A549 (cell line): ENCODE data around the gene NPTXR.

Experiments used
- CHD2 ChIP-seq: fragments of 150-350 bp; IDR thresholded peaks from 2 replicates; pipeline ENCODE4 v1.6.1; 2014; ENCODE audit warnings: low read length; ENCODE audit not compliant: partially characterized antibody
- EP300 ChIP-seq, 2 experiments: fragments of >200 bp; sonication (Bioruptor Twin); formaldehyde crosslinking; IDR thresholded peaks; 2 replicates in 1 of 2; 3 replicates in 1 of 2; pipeline ENCODE4 v1.6.1; 2016 to 2017
- JUN ChIP-seq, 2 experiments: fragments of >200 bp; sonication (Bioruptor Twin); formaldehyde crosslinking; IDR thresholded peaks; 2 replicates in 1 of 2; 3 replicates in 1 of 2; pipeline ENCODE4 v1.6.1; 2016 to 2017
- KDM1A ChIP-seq: fragments of 200-600 bp; sonication (generic); IDR thresholded peaks from 2 replicates; pipeline ENCODE4 v1.6.1; 2016; ENCODE audit warnings: low read depth, mild to moderate bottlenecking
- MAZ ChIP-seq: fragments of 150-350 bp; IDR thresholded peaks from 2 replicates; pipeline ENCODE4 v1.6.1; 2014; ENCODE audit warnings: antibody characterized with exemption, low read depth, low read length, borderline replicate concordance
- RNF2 ChIP-seq: fragments of 200-600 bp; sonication (generic); IDR thresholded peaks from 2 replicates; pipeline ENCODE4 v1.6.1; 2016; ENCODE audit warnings: low read depth, mild to moderate bottlenecking, antibody characterized with exemption, moderate library complexity, borderline replicate concordance
- ZNF302 ChIP-seq: fragments of 250-450 bp; sonication (Bioruptor Pico); IDR thresholded peaks from 2 replicates; pipeline ENCODE4 v1.9.0; 2021; ENCODE audit warnings: inconsistent platforms, mild to moderate bottlenecking, moderate library complexity
- TF ChIP-seq, protein P1 (sequence below): fragments of >200 bp; sonication (Bioruptor Twin); formaldehyde crosslinking; IDR thresholded peaks from 3 replicates; pipeline ENCODE4 v1.5.1; 2016
- TF ChIP-seq, protein P2 (sequence below): IDR thresholded peaks from 2 replicates; pipeline ENCODE4 v1.6.1; 2012

DNA sequence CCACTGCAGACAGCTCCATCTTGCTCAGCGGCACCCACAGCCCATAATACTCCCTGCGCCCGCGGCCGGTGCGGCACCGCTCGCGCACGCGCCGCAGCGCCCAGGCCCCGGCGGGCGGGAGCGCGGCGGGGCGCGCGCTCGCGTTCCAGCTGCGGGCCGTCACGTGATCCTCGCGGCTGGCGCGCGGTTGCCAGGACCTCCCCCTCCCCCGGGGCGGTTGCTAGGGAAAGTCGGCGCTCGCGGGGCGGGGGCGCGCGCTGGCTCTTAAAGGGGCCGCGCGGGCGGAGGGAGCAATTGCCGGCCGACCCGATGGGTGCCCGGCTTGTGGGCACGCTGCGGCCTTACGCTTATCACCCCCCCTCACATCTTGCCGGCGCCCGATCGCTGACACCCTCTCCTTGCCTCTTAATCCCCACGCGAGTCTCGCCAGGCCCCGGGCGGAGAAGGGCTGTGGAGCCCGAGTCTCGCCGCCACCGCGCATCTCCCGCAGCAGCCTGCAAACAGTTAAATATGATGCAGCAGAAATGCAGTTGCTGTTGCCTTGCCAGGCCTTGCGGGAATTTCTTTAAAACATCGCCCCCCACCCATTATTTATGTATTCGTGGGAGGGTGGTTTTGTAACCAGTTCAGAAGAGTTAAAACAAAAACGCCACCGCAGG lies 28.5 kb upstream of the NPTXR start, which contains the start of gene CBX6:
- TF ChIP-seq, protein P1, sequence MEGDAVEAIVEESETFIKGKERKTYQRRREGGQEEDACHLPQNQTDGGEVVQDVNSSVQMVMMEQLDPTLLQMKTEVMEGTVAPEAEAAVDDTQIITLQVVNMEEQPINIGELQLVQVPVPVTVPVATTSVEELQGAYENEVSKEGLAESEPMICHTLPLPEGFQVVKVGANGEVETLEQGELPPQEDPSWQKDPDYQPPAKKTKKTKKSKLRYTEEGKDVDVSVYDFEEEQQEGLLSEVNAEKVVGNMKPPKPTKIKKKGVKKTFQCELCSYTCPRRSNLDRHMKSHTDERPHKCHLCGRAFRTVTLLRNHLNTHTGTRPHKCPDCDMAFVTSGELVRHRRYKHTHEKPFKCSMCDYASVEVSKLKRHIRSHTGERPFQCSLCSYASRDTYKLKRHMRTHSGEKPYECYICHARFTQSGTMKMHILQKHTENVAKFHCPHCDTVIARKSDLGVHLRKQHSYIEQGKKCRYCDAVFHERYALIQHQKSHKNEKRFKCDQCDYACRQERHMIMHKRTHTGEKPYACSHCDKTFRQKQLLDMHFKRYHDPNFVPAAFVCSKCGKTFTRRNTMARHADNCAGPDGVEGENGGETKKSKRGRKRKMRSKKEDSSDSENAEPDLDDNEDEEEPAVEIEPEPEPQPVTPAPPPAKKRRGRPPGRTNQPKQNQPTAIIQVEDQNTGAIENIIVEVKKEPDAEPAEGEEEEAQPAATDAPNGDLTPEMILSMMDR = no peak
- TF ChIP-seq, protein P2, sequence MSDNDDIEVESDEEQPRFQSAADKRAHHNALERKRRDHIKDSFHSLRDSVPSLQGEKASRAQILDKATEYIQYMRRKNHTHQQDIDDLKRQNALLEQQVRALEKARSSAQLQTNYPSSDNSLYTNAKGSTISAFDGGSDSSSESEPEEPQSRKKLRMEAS = peak; percentile 24
- TF ChIP-seq KDM1A (no peak), ZNF302 (CRISPR knock-in tag) (no peak), RNF2 (no peak), EP300 (IDR thresholded peaks at IDR 0.05) (peak in 1 of 2 experiments; percentile 15; a peak in 1 of 5 replicates), CHD2 (no peak), JUN (IDR thresholded peaks at IDR 0.05) (peak in 1 of 2 experiments; percentile 62; a peak in 2 of 5 replicates), MAZ (0 out of 2 replicates have a peak, but pooled peaks have one; percentile 71)
